Measurements from ENCODE around the gene TTYH3. TPM values are rescaled to one million over a fixed set of nuclear protein-coding genes. Genes with fewer than 3 reads are reported as not detected.

The TTYH3 gene
- total and polyA plus RNA-seq, 9 of the 15 experiments (the other 6 are each of a cell fraction or from before 2014, with no cell fraction given): 0.01 to 5.5 (median 1.1) TPM

DNA sequence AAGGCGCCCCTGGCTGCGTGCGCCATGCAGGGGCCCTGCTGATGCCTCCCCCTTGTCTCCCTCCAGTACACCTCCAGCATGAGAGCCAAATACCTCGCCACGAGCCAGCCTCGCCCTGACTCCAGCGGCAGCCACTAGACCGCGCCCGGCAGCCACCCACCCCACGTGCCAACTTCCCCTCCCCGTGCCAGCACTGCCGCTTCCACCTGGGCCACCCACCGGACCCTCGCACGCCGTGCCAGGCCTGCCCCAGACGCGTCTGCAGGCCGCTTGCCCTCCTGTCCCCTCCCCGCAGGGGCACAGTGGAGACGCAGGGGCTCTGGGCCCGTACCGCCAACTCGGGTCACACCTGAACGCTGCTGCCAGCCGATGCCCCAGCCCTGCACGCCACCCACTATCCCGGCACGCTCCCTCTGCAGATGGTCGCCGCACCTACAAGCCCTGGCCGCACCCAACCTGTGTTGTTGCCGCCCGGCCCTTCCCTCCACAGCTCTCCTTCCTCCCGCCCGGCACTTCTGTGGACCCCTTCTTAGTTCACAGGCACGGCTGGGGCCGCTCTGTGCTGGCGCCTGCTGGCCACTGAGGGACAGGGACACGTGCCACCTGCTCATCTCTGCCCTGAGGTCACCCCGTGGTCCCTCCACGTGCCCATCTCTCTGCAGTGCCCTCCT lies 30.0 kb downstream of the TTYH3 start (continued):
- TF ChIP-seq, protein P1, sequence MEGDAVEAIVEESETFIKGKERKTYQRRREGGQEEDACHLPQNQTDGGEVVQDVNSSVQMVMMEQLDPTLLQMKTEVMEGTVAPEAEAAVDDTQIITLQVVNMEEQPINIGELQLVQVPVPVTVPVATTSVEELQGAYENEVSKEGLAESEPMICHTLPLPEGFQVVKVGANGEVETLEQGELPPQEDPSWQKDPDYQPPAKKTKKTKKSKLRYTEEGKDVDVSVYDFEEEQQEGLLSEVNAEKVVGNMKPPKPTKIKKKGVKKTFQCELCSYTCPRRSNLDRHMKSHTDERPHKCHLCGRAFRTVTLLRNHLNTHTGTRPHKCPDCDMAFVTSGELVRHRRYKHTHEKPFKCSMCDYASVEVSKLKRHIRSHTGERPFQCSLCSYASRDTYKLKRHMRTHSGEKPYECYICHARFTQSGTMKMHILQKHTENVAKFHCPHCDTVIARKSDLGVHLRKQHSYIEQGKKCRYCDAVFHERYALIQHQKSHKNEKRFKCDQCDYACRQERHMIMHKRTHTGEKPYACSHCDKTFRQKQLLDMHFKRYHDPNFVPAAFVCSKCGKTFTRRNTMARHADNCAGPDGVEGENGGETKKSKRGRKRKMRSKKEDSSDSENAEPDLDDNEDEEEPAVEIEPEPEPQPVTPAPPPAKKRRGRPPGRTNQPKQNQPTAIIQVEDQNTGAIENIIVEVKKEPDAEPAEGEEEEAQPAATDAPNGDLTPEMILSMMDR (IDR thresholded peaks at IDR 0.05 in 2 of 3, conservative IDR thresholded peaks at IDR 0.05 in 1 of 3; ENCODE audit: insufficient read depth in 2 of 3, low read depth in 1 of 3, low read length in 3 of 3): peak; percentile 1 to 26 (median 23); a peak in 2 of 6 replicates

DNA sequence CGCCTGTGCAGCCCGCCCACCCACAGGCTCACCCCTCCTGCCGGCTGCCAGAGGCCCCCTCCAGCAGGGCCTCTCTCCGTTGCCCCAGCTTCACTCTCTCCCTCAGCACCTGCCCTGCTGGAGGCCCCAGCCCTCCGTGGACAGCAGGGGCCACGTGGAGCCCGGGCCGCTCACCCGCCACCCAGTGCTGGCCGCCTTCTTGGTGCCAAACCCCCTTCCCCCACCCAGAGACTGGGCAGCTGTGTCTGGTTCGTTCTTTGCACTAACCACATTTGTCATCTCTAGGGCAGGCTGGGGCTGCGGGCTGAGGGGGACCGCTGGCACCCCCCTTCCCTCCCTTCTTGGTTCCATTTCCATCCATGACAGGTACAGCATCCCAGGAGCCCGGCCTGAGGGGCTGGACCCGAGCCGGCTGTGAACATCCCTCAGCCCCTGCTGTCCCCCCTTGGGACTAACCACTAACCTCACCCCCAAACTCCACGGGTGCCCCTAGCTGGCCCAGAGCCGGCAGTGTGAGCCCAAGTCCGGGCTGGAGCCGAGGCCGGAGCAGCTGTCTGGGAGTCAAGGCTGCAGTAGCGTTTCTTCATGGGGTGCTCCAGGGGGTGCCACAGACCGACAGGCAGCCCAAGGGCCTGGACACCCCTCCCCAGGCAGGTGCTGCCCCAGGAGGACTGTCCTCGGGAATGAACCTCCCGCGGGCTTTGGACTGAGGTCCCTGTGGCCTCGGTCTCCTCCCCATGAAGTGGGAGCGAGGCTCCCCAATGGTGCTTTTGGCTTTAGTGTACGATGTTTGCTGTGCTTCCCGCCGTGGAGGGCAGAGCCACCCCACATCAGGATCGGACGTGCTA lies 30.7 kb downstream of the TTYH3 start:
- Histone ChIP-seq H4K20me1 (replicated peaks; ENCODE audit: control insufficient read depth, insufficient read depth, low read length) (no peaks in the 10 kb centered on the region; the same call in 1 of the 2 replicates), H3K9ac (ENCODE audit: insufficient read depth in 1 of 2, low read depth in 2 of 2, low read length in 2 of 2) (peak overlapping the region in 1 of 2 experiments; percentile 52; a peak in 2 of 4 replicates), H3K27me3 (ENCODE audit: control insufficient read depth in 2 of 2, insufficient read depth in 2 of 2, low read length in 2 of 2) (peaks cover 7 to 10% of the 10 kb centered on the region in 2 experiments; a peak in 2 of 5 replicates), H3K27ac (ENCODE audit: extremely low read depth, low read depth, low read length) (no peak overlapping the region), H3K79me2 (ENCODE audit: control insufficient read depth, insufficient read depth, low read length) (no peaks in the 10 kb centered on the region), H3K36me3 (ENCODE audit: control insufficient read depth, insufficient read depth, low read length) (no peaks in the 10 kb centered on the region), H3K4me3 (no peak overlapping the region), H3K4me1 (replicated peaks in 1 of 2; ENCODE audit: control insufficient read depth in 2 of 2, insufficient read depth in 2 of 2, low read length in 2 of 2) (peaks cover 4 to 77% of the 10 kb centered on the region in 2 experiments), H3K9me3 (replicated peaks; ENCODE audit: control insufficient read depth, insufficient read depth, low read depth, low read length) (no peaks in the 10 kb centered on the region), H3K9me1 (ENCODE audit: control insufficient read depth, insufficient read depth, low read length) (peaks cover 1% of the 10 kb centered on the region), H3K4me2 (ENCODE audit: insufficient read depth, low read length) (no peak overlapping the region), H2AFZ (ENCODE audit: low read depth, low read length) (no peak overlapping the region)
- DNase-seq (ENCODE audit: extremely low read depth in 1 of 4, low spot score in 3 of 4): no peak
- intact Hi-C loops (cut with micrococcal nuclease) (loop anchor here (10.0 kb wide), 1 partner anchor 188 kb away; the partner anchor contains the start of gene GRIFIN), in situ Hi-C loops (cut with MboI) (no loop called here)
- no peak for ATAC-seq
- POLR2A ChIA-PET: no interaction called here
- no TSS peak for BruUV-seq (replicated peaks)
- 41% methylated on average over 23 of the region's 33 CpGs for whole genome bisulfite sequencing (ENCODE audit: insufficient coverage, low coverage, missing lambda C conversion rate)
- no peak for FAIRE-seq
- CTCF ChIA-PET (ENCODE audit: low intra/inter-chr PET ratio): no interaction called here
- TF ChIP-seq TAF1 (IDR thresholded peaks at IDR 0.05; ENCODE audit: control insufficient read depth, extremely low read depth, insufficient read depth, low read length, severe bottlenecking) (no peak), SIN3B (IDR thresholded peaks at IDR 0.05; ENCODE audit: low read depth) (no peak), ZNF165 (CRISPR knock-in tag; IDR thresholded peaks at IDR 0.05; ENCODE audit: borderline replicate concordance) (no peak)
- TF ChIP-seq, protein P2, sequence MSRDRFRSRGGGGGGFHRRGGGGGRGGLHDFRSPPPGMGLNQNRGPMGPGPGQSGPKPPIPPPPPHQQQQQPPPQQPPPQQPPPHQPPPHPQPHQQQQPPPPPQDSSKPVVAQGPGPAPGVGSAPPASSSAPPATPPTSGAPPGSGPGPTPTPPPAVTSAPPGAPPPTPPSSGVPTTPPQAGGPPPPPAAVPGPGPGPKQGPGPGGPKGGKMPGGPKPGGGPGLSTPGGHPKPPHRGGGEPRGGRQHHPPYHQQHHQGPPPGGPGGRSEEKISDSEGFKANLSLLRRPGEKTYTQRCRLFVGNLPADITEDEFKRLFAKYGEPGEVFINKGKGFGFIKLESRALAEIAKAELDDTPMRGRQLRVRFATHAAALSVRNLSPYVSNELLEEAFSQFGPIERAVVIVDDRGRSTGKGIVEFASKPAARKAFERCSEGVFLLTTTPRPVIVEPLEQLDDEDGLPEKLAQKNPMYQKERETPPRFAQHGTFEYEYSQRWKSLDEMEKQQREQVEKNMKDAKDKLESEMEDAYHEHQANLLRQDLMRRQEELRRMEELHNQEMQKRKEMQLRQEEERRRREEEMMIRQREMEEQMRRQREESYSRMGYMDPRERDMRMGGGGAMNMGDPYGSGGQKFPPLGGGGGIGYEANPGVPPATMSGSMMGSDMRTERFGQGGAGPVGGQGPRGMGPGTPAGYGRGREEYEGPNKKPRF (IDR thresholded peaks at IDR 0.05; ENCODE audit: low read depth, low read length): no peak
- TF ChIP-seq, protein P3, sequence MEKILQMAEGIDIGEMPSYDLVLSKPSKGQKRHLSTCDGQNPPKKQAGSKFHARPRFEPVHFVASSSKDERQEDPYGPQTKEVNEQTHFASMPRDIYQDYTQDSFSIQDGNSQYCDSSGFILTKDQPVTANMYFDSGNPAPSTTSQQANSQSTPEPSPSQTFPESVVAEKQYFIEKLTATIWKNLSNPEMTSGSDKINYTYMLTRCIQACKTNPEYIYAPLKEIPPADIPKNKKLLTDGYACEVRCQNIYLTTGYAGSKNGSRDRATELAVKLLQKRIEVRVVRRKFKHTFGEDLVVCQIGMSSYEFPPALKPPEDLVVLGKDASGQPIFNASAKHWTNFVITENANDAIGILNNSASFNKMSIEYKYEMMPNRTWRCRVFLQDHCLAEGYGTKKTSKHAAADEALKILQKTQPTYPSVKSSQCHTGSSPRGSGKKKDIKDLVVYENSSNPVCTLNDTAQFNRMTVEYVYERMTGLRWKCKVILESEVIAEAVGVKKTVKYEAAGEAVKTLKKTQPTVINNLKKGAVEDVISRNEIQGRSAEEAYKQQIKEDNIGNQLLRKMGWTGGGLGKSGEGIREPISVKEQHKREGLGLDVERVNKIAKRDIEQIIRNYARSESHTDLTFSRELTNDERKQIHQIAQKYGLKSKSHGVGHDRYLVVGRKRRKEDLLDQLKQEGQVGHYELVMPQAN (IDR thresholded peaks at IDR 0.05; ENCODE audit: borderline replicate concordance): no peak
